ENCODE measurements around the gene SLC25A22. TPM values are rescaled to one million over a fixed set of nuclear protein-coding genes. Genes with fewer than 3 reads are reported as not detected.
A peak's percentile ranks its signal among the peaks of the same experiment; 100 is the strongest.

SLC25A22 gene
- total and polyA plus RNA-seq, 10 donors = 6.3 to 23.2 (median 14.1) TPM

- no peaks in the 10 kb centered on the region for H3K9me3 ChIP-seq
- H3K36me3 ChIP-seq = peaks cover 0 to 29% (median 21%) of the 10 kb centered on the region in 6 donors
- WGBS, 5 donors = 1 to 2% (median 1%) methylated on average over 17 to 53 of the region's 53 CpGs
- intact Hi-C loops (cut with DNase I; ENCODE audit: low total_unique reads) = loop anchor here (10.0 kb wide), 1 partner anchor 212 kb away; no protein-coding TSS in a partner anchor
- H3K4me3 ChIP-seq = peak overlapping the region; percentile 91 to 100 (median 98)
- peak; percentile 88 for DNase-seq
- peaks cover 0 to 34% (median 0%) of the 10 kb centered on the region in 7 donors for H3K27me3 ChIP-seq (replicated peaks in 1 of 7)
- H3K4me1 ChIP-seq = peaks cover 27 to 95% (median 67%) of the 10 kb centered on the region in 6 donors
- H3K27ac ChIP-seq = peak overlapping the region; percentile 92 to 97 (median 95)
- TF ChIP-seq POLR2A (IDR thresholded peaks at IDR 0.05) = no peak
- TF ChIP-seq POLR2AphosphoS5 (IDR thresholded peaks at IDR 0.05) = no peak
- TF ChIP-seq CTCF (IDR thresholded peaks at IDR 0.05 in 8 of 11, conservative IDR thresholded peaks at IDR 0.05 in 3 of 11) = no peak
Observed at GRCh38 chr11:843086-843734, 45.1 kb upstream of the SLC25A22 start.

- WGBS, 5 donors = 0 to 1% (median 1%) methylated on average over 16 to 87 of the region's 87 CpGs
- peaks cover 21 to 95% (median 61%) of the 10 kb centered on the region in 6 donors for H3K4me1 ChIP-seq
- TF ChIP-seq POLR2A (IDR thresholded peaks at IDR 0.05) (peak; percentile 28 to 77 (median 77)), CTCF (IDR thresholded peaks at IDR 0.05 in 8 of 11, conservative IDR thresholded peaks at IDR 0.05 in 3 of 11) (peak in 2 of 11 experiments; percentile 9 to 14), POLR2AphosphoS5 (IDR thresholded peaks at IDR 0.05) (peak; percentile 88 to 94 (median 91))
Observed at GRCh38 chr11:842370-843002, 44.4 kb upstream of the SLC25A22 start, which contains the start of the genes POLR2L and TSPAN4. Gene POLR2L, minus strand, starts transcription at chr11:842529. Its CDS starts 21 bp downstream, at chr11:842508. Gene TSPAN4, plus strand, starts transcription at chr11:842852. Its CDS starts 7,453 bp downstream, at chr11:850305.

GRCh38 chr11:841981-842369, 43.9 kb upstream of the SLC25A22 start:
- H3K4me3 ChIP-seq = peak overlapping the region; percentile 91 to 100 (median 98)
- H3K36me3 ChIP-seq = peaks cover 0 to 41% (median 34%) of the 10 kb centered on the region in 6 donors
- no peak for DNase-seq
- intact Hi-C loops (cut with DNase I; ENCODE audit: low total_unique reads) = loop anchor here (10.0 kb wide), 1 partner anchor 213 kb away; no protein-coding TSS in a partner anchor
- TF ChIP-seq CTCF (IDR thresholded peaks at IDR 0.05 in 8 of 11, conservative IDR thresholded peaks at IDR 0.05 in 3 of 11) = no peak
- peaks cover 21 to 95% (median 61%) of the 10 kb centered on the region in 6 donors for H3K4me1 ChIP-seq
- H3K27me3 ChIP-seq (replicated peaks in 1 of 7) = peaks cover 0 to 22% (median 0%) of the 10 kb centered on the region in 7 donors
- 1 to 3% (median 1%) methylated on average over 15 to 27 of the region's 27 CpGs for WGBS, 5 donors
- H3K27ac ChIP-seq = peak overlapping the region; percentile 92 to 97 (median 95)
- H3K9me3 ChIP-seq = no peaks in the 10 kb centered on the region

More at GRCh38 chr11:842370-843002, 44.4 kb upstream of the SLC25A22 start, which contains the start of the genes POLR2L and TSPAN4:
- Histone ChIP-seq H3K9me3 (no peaks in the 10 kb centered on the region), H3K4me3 (peak within 1 kb of the TSS; percentile 91 to 100 (median 98)), H3K36me3 (peaks cover 0 to 36% (median 29%) of the 10 kb centered on the region in 6 donors), H3K27ac (peak within 1 kb of the TSS; percentile 92 to 97 (median 95)), H3K27me3 (replicated peaks in 1 of 7) (peaks cover 0 to 27% (median 0%) of the 10 kb centered on the region in 7 donors)
- intact Hi-C loops (cut with DNase I; ENCODE audit: low total_unique reads) = loop anchor here (10.0 kb wide), 1 partner anchor 212 kb away; no protein-coding TSS in a partner anchor
- DNase-seq = peak; percentile 97

All from spleen (tissue), 11 donors.